Measurements from ENCODE around the gene HS6ST3.

DNA sequence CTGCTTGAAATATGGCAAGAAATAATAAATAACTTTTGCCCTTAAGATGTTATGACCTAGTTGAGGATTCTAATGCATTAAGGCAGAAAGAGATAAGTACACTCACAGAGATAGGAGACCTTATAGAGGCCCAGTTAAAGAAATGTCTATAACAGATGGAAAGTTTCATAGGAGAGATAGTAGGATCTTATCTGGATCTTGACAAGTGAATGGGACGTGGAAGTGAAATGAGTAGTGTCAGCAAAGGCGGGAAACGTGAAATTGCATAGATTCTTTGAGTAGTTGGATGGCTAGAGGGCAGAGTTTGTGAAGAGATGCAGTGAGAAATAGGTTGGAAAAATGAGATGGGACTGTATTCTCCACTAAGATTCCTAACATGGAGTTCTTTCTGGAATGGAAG, 71.2 kb downstream of the HS6ST3 start:
- TF ChIP-seq, protein P1, sequence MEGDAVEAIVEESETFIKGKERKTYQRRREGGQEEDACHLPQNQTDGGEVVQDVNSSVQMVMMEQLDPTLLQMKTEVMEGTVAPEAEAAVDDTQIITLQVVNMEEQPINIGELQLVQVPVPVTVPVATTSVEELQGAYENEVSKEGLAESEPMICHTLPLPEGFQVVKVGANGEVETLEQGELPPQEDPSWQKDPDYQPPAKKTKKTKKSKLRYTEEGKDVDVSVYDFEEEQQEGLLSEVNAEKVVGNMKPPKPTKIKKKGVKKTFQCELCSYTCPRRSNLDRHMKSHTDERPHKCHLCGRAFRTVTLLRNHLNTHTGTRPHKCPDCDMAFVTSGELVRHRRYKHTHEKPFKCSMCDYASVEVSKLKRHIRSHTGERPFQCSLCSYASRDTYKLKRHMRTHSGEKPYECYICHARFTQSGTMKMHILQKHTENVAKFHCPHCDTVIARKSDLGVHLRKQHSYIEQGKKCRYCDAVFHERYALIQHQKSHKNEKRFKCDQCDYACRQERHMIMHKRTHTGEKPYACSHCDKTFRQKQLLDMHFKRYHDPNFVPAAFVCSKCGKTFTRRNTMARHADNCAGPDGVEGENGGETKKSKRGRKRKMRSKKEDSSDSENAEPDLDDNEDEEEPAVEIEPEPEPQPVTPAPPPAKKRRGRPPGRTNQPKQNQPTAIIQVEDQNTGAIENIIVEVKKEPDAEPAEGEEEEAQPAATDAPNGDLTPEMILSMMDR (IDR thresholded peaks at IDR 0.05; ENCODE audit: low read depth, low read length, poor library complexity, severe bottlenecking): no peak
- no peak for TF ChIP-seq EZH2phosphoT487 (IDR thresholded peaks at IDR 0.05; ENCODE audit: borderline replicate concordance, low read length)

Data from DOHH2 (cell line).